Pons (tissue), 1 donor: ENCODE results near the gene YAP1.

Experiments used
- DNase-seq: peaks from one replicate; pipeline ENCODE4 v3.0.0-alpha.2; 2016; ENCODE audit warnings: low spot score

The YAP1 gene

DNA sequence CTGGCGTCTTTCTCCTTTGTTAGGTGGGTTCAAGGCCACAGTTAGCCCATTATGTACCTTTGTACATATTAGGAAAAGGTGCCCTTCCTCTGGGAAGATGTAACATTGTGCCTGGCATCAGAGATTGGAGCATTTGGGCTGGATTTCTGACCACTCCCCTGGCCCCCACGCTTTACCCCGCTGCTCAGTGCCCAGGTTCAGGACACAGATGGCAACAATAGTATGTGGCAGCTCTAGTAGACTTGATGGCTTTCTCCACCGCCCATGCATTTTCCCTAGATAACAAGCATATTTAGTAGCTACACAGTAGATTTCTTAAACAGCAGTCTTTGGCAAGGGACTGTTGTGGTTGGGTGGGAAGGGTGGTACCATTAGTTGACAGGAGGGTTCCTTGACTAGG lies 53.1 kb downstream of the YAP1 start:
- no peak for DNase-seq

DNA sequence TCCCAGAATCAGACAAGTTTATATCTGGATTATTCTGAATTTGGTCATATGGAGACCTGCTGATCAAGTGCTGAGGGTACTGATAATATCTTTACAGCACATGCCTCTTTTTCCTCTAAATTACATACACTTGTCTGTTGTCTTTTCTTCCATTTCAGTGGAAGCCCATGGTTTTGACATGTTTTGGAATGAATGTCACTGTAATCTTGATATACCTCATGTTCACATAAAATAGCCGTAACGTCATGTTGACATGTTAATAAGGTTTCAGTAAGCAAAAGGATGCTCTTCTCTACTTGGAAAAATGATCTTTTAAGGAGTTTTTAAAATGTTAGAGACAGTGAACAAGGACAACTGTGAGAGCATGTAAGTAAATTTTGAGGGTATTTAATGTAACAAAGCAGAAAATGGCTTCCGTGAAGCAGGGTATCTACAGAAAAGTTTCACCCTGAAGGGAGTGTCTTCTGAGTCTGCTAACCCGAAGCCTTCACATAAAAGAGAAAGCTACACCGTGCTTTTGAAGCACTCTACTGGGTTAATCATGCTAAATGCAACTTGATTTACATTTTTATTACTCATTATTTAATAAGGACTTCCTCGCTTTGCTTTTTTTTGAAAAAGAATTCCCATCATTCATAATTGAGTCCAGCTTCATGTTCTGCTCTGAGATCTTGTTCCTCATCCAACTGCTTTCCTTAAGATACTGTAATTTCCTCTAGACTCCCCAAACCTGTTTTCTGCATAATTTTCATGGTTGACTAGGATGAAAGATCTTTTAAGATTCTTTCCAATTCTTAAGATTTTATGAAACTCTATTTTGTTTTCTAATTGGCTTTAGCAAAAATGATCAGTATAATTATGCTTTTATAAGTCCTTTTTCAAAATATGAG lies 56.2 kb downstream of the YAP1 start:
- DNase-seq, result no peak

DNA sequence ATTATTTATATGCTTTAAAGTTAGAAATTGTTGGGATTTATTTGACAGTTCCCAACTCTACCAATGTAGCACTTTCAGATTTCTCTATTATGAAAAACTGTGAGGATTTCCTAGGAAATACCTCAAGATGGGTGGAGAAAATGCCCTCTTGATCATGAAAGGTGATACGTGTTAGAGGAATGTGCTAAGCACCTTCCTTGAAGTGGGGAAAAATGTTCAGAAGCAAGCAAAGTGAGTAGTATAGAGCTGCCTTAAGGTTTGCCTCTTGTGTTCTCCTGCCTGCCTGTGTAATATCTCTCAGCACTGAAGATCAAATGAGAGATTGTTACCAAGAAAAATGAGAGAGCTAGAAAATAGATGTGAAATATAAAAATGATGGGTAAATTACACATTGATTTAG lies 58.2 kb downstream of the YAP1 start:
- DNase-seq, result no peak

DNA sequence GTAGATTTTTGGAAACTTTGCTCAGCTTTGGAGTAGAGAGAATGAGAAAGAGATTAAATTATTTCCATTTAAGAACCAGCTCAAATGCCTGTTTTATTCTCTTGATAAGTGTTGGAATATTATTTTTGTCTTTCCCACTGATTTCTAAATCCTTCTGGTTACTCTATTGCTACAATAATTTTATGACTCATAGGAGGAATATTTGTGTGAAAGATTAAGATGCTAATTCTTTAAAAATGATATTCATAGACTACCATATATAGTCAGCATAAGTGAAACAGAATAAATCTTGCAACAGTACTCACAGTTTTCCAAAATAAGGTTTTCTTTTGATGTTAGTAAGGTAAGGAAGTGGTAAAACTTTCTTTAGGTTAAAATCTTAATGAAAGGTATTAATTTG lies 60.9 kb downstream of the YAP1 start:
- DNase-seq, result no peak

DNA sequence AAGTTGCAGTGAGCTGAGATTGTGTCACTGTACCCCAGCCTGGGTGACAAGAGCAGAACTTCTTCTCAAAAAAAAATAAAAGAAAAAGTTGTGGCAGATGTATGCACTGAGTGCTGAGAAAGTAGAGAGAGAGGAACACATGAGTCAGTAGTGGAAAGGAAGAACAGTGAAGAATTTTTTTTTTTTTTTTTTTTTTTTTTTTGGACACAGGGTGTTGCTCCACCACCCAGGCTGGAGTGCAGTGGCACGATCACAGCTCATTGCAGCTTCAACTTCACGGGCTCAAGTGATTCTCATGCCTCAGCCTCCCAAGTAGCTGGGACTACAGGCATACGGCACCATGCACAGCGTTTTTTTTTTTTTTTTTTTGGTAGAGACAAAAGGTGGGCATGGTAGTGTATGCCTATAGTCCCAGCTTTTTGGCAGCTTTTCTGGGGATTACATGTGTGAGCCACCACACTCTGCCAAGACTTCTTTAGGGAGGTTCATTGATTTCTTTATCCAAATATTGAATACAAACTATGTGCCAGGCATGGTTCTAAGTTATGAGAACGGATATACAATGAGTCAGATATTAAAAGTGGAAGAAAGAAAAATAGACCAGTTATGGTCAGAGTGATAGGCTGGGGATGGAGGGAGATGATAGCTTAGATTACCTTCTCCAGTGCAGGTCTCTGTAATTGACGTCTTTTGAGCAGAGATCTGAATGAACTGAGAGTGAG lies 62.0 kb downstream of the YAP1 start:
- no peak for DNase-seq

DNA sequence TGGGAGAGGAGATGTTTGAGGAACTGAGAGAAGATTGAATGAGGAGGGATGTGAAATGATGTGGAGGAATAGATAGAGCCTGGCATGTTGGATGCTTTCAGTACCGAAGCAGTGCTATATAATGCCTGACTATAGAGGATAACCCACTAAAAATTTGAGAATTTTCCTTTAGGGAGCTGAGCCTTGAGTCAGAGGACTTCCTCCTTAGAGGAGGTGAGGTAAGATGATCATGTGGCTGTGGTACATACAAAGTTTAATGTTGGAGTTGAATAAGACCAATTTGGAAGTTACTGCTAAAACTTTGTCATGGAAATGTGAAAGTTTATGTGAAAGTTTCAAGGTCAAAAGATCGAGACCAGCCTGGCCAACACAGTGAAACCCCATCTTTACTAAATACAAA lies 66.9 kb downstream of the YAP1 start:
- no peak for DNase-seq

DNA sequence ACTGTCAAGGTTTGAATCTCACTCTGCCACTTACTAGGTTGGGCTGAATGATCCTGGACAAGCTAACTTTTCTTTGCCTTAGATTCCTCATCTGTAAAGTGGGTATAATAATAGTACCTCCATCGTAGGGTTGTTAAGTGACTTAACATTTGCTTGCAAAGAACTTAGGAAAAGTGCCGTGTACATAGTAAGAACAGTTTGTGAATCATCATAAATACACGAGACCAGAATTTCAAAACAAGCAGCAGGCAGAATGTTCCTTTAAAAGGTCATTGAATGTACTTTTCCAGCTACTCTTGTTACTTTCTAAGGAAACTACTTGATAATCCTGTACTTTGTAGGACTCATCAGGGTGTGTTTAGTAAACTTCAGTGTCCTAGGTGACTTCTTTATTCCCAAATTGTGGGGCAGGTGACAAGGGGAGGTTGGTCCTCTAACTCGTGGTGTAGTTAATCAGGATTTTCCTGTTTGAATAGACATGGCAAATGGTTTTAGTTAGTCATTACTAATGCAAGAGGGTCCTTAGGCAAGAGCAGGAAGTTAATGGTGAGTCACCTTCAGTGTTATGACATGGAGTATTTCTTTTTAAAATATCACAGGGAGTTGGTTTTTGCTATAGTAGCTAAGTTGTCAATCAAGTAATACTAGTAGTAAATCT lies 67.9 kb downstream of the YAP1 start:
- DNase-seq, result no peak

DNA sequence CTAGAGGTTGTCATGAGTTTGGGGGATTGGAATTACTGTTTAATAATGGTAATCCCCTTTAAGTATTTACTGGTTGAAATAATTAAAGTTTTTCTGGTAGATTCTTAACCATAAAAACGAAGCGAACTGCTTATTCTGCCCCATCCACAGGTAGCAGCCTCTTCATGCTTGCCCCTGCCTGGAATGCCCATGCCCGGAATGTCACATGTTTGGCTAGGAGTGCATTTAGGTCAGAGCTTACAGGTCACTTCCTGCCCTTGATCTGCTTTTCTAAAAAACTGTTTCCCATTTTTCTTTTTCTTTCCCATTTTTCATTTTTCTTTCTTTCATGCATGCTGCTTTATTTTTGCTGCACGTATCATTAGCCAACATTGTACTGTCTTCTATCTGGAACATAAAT lies 69.1 kb downstream of the YAP1 start:
- no peak for DNase-seq

DNA sequence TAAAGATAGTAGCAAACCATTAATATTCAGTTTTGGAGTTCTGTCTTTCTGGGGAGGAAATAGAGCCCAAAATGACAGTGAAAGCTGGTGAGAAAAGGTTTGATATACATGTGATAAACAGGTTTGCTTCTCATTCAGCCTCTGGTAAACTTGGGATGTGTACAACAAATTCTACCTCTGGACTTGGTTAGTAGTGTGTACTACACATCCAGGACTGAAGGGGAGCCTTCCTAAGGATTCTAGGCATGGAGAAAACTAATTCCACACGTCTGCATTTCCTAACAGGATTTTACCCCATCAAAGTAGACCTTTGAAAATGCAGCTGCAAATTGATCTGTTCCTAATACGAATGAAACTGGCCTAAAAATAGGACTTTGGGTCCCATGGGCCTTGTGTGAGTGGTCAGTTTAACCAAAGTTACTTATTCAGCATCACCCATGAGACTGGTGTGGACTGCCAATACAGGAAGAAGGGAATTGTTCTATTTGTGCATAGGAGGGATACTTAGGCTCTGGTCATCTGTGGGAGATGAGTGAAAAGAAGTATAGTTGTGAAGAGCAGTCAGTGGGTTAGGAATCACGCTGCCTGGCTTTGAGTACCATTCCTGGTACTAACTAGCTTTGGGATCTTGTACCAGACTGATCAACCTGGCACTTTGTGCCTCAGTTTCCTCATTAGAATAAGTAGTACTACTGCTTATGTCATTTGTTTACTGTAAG lies 74.2 kb downstream of the YAP1 start:
- DNase-seq, result no peak

DNA sequence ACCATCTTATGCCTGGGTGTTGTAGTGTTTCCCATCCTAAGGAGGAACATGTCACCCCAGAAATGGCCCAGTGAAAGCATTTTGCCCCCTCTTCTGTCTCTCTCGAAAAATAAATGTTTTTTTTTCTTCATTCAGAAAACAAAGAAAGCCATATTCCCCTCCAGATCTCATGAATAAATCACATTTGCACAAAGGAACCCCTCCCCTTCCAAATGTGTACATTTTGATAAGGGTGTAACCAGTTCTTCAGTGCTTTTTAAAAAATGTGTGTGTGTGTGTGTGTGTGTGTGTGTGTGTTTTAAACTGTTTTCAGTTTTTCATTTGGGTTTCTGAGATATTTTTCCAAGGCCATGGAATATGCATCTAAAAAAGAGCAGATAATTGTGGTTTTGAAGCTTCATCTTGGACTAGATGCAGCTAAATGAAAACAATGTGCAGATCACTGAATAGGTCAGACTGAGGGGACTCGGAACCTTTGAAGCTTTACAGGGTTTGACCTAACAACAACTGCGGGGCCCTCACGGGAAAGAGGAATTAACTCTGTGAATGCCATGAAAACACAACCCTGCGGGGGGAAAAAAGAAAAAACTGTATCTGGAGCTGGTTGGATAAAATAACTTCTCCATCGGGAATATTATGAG lies 76.4 kb downstream of the YAP1 start:
- DNase-seq, result no peak

DNA sequence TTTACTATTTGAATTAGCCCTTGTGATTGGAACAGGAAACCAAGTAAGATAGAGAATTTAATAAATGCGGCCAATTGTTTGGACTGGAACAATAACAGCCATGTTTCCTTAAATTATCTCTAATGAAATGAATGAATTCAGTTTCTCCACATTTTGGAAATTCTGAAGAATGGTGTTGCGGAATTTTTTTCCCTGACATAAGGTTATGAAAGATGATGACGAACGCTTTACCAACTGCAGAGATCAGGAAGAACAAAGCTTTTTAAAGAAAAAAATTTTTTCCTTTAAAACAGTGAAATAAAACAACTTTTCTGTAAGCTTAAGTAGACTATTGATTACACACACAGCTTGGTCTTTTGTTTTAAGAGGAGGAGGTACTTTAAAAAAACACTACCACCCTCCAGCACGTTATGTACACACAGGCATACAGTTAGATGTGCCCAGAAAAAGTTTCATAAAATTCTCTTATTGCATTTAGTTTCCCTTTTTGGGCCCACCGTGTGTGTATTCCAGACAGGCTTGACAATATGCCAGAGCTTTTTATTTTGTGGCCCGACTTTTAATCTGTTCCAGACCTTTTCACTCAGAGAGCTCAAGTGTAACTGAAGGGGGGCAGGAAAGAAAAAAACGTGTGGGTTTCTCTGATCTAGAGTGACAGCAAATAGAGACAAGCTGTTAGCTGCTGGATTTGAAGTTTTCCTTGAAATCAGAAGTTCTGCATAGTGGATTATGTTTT lies 77.3 kb downstream of the YAP1 start:
- no peak for DNase-seq

DNA sequence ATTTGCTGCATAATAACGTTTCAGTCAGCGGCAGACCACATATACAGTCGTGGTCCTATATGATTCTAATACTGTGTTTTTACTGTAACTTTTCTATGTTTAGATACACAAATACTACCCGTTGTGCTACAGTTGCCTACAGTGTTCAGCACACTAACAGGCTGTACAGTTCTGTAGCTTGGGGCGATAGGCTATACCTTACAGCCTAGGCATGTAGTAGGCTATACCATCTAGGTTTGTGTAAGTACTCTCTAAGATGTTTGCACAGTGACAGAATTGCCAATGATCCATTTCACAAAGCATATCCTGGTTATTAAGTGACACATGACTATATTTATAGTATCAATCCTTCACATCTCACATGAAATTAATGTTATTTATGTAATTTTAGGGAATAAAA lies 78.2 kb downstream of the YAP1 start:
- DNase-seq, result no peak

DNA sequence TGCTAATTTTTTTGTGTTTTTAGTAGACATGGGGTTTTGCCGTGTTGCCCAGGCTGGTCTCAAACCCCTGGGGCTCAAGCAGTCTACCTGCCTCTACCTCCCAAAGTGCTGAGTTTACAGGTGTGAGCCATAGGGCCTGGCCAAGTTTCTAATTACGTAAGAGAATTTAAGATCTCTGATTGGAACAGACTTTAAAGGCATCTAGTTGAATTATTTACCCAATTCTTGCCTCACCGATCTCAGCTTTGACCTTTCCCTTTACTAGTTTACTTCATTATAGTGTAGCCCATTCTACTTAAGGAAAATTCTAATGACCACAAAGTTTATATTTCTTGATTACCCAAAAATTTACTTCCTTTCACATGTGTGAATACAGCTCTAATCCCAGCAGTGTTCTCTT lies 81.6 kb downstream of the YAP1 start:
- DNase-seq, result no peak

DNA sequence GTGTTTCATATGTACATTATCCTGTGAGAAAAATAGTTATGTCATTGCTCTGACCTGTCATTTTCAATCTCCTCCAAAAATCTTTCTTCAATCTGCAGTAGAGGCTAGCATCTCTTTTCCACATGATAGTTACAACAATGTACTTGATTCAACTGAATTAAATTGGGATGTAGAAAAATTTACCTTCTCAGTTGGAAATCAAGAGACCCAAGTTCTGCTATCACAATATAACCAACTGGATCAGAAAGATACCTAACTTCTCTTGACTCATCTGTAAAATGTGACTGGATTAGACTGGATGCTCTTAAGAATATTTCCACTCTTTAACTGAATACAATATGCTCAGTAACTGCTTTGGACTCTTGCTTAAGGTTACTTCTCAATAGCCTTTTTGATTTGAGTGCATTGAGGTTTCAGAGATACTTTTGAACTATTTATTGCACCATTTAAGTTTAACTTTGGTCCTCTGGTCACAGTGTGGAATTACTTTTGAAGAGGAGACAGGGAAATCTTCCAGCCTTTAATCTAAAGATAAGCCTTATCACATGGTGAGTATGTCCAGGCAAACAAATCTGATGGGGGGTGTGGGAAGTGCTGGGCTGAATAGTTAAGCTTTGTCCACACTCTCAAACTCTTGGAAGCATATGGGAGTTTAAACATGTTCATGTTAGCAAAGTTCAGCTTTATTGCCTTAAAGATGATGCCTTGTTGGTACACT lies 82.3 kb downstream of the YAP1 start:
- no peak for DNase-seq

DNA sequence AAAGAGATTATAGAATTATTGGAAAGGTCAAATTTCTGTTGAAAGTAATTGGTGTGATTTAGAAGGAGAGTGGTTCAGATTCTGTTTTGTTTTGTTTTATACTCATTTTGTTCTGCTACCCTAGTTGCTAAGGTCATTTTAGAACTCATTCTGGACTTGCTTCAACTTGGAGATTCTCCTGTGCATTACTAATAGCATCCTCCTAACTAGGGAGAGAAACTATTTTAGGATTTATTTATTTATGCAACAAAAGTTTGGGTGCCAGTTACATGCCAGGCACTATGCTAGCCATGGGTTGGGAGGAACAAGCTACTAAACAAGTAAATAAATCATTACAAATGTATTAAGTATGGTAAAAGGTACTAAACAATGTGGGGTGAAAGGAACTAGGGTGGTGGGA lies 84.0 kb downstream of the YAP1 start:
- DNase-seq, result no peak

DNA sequence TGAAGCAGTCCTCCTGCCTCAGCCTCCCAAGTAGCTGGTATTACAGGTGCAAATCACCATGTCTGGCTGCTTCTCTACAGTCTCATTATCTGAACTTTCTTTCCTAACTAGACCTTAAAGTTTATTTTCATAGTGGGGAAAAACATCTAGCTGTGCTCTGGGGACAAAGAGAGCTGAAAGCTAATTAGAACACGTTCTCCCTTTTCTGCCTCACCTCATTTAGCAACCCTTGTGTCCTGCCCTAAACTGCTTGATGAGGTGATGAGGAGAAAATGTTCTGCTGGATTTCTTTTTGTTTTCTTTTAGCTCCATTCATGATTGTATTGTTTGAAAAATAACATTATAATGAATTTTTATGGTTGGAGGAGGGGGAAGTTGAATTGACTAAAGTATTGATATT lies 84.7 kb downstream of the YAP1 start:
- DNase-seq, result no peak

DNA sequence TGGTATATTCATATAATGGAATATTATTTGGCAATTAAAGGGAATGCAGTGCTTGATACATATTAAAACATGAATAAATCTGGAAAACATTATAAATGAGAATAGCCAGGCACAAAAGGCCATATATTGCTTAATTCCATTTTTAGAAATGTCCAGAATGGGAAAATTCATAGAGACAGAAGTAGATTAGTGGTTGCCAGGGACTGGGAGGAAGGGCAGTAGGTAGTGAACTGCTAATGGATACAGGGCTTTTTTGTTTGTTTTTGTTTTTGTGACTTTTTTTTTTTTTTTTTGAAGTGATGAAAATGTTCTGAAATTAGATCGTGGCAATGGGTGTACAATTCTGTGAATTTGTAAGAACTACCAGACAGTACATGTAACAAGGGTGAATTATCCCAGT lies 86.1 kb downstream of the YAP1 start:
- DNase-seq, result no peak

DNA sequence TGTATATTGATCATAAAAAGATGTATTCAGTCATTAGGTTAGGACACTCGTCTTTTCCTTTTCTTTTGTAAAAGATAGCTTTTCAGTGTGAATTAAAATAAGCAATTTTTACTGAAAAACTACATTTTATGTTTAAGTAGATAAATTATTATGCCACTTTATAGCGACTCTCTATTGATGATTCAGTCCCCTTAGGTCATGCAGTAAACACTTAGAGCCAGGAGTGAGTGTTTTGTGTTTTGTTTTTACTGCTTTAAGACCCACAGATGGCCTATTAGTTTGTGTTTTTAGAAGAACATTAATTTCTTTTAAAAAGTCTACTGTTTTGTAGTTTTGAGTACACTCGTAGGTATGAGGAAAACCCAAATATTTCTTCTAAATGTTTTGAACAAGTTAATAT lies 86.6 kb downstream of the YAP1 start:
- no peak for DNase-seq

DNA sequence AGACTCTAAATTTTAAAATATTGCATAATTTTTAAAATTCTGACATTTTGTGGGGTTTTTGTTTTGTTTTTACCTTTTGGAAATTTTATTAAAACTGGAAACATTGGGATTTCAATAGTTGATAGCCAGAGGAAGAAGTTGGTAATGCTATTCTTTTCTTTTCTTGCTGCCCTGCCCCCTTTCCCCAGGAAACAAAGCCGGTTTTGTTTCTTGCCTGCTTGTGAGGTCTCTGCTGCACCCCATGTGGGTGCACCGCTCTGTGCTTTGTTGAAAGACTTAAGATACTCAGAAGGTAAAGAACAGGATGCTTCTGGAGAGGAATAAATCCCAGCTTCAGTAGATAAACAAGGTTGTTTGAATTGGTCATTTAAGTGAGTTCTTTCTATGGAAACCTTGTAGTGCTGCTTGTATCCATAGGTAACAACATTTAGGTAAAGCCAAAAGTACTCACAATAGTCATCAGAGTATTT lies 87.5 kb downstream of the YAP1 start:
- peak; percentile 35 for DNase-seq

DNA sequence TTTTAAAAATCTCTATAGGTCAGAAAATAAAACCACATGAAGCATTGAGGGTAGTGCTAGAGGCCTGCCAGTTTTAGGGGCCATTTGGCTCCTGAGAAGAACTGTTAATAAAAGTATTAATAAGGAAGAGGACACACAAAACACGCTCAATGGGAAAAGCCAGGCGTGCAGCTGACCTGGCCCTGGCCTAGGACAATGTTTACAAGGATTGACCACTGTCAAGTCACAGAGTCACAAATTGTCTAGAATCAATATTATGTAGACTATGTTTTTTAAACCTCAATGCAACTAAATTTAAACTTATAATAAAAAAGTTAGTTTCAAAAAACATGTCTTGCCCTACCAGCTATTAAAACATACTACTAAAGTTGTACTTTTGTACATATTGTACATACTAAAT lies 89.4 kb downstream of the YAP1 start:
- DNase-seq, result no peak
